PC-9 (cell line): ENCODE results near the gene GSN.

ENCODE experiments used
- EZH2 ChIP-seq: fragments of 200-600 bp; sonication (generic); IDR thresholded peaks from 2 replicates; pipeline ENCODE4 v1.8.0; 2017; ENCODE audit warnings: antibody characterized with exemption, low read depth
- TF ChIP-seq, protein P1 (sequence below): fragments of 200-600 bp; sonication (generic); conservative IDR thresholded peaks from 2 replicates; pipeline ENCODE4 v1.6.1; 2017; ENCODE audit warnings: mixed run types, antibody characterized with exemption, mild to moderate bottlenecking, moderate library complexity

GRCh38 chr9:121364077-121364476, 96.1 kb downstream of the GSN start:
- TF ChIP-seq, protein P1, sequence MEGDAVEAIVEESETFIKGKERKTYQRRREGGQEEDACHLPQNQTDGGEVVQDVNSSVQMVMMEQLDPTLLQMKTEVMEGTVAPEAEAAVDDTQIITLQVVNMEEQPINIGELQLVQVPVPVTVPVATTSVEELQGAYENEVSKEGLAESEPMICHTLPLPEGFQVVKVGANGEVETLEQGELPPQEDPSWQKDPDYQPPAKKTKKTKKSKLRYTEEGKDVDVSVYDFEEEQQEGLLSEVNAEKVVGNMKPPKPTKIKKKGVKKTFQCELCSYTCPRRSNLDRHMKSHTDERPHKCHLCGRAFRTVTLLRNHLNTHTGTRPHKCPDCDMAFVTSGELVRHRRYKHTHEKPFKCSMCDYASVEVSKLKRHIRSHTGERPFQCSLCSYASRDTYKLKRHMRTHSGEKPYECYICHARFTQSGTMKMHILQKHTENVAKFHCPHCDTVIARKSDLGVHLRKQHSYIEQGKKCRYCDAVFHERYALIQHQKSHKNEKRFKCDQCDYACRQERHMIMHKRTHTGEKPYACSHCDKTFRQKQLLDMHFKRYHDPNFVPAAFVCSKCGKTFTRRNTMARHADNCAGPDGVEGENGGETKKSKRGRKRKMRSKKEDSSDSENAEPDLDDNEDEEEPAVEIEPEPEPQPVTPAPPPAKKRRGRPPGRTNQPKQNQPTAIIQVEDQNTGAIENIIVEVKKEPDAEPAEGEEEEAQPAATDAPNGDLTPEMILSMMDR: no peak
- TF ChIP-seq EZH2: no peak
